ENCODE results near the gene KTN1.

Gene KTN1

DNA sequence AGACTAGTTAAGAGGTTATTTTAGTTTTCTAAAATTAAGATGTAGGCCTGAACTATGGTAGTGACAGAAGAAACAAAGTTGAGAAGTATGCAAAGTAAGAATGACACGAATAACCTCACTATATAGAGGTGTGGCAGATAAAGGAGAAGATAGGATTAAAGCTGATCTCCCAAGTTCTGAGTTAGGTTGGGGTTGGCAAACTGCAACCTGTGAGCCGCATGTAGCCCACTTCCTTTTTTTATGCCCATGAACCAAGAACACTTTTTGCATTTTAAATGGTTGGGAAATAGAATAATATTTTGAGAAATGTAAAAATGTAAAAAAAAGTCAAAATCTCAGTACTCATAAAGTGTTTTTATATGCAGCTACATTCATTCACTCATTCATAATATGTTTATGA, 34.3 kb downstream of the KTN1 start:
- DNase-seq = no peak

GRCh38 chr14:55620277-55620676, 40.3 kb downstream of the KTN1 start:
- no peak for DNase-seq

GRCh38 chr14:55620981-55621380, 41.0 kb downstream of the KTN1 start:
- DNase-seq = no peak

GRCh38 chr14:55621391-55621790, 41.4 kb downstream of the KTN1 start:
- no peak for DNase-seq

DNA sequence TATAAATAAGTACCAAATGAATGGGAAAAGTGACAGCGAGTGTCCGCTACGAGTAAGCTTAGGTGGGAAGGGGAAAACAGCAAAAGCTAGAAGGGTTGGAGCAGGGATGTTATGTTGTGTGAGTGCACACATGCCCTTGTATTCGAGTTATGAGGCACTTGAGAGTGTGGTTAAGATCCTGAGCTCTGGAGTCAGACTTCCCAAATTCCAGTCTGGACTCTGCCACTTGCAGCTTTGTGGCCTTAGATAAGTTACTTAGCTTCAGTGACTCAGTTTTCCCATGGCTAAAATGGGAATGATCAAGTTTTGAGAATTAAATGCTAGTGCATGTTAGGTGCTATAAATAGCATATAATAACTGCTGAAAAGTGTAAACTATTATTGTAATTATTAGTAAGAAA, 44.9 kb downstream of the KTN1 start:
- DNase-seq = no peak

GRCh38 chr14:55625481-55625880, 45.5 kb downstream of the KTN1 start:
- no peak for DNase-seq

GRCh38 chr14:55626131-55626530, 46.1 kb downstream of the KTN1 start:
- DNase-seq = no peak

DNA sequence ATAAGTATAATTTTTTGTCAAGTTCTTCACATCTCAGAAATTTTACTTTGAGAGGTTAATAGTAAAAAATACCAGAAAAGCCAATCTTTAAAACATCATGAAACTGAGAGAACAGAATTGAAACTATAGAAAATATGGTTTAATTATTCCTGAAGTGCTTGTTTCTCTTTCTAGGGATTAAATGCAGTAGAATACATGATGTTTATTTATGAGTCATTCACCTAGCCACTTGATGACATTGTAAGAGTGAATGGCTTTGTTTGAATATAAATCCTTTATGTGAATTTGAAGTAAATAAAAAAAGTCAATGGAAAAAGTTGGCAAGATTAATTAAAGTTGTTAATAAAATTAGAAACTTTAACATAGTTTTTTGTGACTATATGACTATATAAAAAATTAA, 48.4 kb downstream of the KTN1 start:
- DNase-seq = peak; percentile 17

DNA sequence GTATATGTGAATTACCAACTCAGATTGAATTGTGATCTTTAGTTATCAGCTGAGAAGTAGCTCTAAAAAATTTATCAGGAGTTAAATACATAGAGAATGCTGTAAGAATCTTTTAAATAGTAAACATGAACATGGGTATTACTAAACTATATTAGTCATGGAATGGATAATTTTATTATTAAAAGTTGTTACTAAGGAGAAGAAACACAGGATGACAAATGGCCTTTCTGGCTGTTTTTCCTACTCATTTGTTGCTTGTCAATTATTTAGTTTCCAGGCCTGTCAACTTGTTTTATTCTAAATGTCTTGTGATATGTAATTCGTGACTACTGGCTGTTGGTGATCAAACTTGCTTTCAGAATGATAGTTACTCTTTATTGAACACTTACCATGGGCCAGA, 58.7 kb downstream of the KTN1 start:
- DNase-seq = no peak

- DNase-seq = no peak
Measured at GRCh38 chr14:55641290-55641689, 61.3 kb downstream of the KTN1 start.

- no peak for DNase-seq
Measured at GRCh38 chr14:55641954-55642353, 61.9 kb downstream of the KTN1 start.

GRCh38 chr14:55645145-55645544, 65.1 kb downstream of the KTN1 start:
- DNase-seq = no peak

- DNase-seq = no peak
Measured at GRCh38 chr14:55645845-55646832, 66.1 kb downstream of the KTN1 start.

- DNase-seq = no peak
Measured at GRCh38 chr14:55650992-55651391, 71.0 kb downstream of the KTN1 start.

- no peak for DNase-seq
Measured at GRCh38 chr14:55654243-55654642, 74.2 kb downstream of the KTN1 start.

GRCh38 chr14:55661029-55661428, 81.0 kb downstream of the KTN1 start:
- no peak for DNase-seq

DNA sequence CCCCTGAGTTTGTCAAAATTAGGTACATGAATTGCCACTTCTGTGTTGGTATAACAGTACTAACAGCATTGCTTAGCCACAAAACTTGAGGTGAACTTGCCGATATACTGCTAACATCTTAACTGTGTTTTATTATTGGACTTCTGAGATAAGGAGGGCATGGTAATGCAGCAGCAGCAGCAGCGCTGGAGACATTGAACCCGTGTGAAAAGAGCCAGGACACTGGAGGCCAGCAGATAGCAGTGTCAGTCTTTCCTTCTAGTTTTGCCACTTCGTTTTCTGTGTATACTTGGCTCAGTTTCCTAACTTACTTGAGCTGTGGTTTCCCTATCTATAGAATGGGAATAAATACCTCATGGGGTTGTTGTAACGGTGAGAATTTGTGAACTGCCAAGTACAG, 82.7 kb downstream of the KTN1 start:
- DNase-seq = no peak

DNA sequence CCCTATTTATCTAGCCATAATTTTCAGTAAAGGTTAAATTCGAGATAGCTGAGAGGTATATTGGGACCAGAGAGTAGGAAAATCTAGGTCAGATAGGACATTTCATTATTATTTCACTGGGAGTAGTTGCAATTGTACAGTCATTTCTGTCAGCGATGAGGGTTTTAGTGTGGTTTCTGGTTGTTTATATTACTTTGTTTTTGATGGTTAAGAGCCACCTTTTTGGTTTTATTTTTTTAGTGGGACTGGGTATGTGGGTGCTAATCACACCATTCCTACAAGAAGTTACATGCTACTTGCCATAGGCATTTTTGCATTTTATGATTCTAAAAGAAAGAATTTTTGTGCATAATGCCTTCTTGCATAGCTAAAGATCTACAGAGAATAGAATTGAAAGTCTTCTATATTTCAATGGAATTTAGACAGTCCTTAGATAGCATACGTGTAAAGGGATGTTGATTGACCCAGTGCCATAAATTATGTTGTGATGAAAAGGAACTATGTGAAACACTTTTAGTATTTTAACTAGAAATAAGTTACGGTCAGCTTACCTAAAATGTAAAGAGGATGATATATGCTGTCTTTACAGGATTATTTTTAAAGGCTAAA, 85.2 kb downstream of the KTN1 start:
- DNase-seq = no peak

DNA sequence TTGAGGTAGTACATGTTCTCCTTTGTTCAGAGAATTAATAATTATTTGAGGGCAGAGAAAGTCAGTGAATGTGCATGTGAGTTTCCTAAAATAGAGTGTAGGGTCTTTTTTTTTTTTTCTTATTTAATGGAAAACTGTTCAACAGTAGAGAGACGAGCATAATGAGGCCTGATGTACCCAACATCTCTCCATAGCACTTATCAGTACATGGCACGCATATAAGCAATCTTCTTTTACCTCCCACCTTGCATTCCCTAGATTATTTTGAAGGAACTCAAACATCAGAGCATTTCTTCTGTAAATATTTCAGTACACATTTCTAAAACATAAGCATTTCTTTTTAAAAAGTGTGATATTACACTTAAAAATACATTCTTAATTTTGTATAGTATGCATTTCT, 87.8 kb downstream of the KTN1 start:
- no peak for DNase-seq

DNA sequence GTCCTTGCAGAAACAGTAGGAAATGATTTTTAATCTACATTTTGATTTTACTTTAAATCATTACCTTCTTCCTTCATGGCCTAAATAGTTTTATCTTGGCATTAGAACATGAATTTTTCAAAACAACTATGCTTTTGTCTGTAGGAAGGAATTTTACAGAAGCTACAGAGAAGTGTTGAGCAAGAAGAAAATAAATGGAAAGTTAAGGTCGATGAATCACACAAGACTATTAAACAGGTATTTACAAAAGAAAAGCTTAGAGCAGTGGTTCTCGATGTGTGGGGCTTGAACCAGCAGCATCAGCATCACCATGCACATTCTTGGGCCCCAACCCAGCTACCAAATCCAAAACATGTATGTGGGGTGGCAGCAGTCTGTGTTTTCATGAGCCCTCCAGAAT, 91.6 kb downstream of the KTN1 start:
- DNase-seq = no peak

DNA sequence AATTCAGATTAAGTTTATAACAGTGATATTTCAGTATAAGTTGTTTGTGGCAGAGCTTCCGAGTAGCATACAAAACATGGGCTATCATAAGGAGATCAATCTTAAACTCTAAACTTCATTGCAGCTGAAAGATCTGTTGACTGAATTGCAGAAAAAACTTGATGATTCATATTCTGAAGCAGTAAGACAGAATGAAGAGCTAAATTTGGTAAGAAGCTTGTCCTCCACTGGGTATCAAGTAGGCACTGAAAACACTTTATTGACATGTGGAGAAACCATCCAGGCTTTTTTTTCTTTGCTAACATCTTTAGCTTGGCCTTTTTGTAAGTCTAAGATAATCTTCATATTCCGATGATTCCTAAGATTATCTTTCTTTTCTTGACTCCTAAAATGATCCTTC, 93.0 kb downstream of the KTN1 start:
- no peak for DNase-seq

DNA sequence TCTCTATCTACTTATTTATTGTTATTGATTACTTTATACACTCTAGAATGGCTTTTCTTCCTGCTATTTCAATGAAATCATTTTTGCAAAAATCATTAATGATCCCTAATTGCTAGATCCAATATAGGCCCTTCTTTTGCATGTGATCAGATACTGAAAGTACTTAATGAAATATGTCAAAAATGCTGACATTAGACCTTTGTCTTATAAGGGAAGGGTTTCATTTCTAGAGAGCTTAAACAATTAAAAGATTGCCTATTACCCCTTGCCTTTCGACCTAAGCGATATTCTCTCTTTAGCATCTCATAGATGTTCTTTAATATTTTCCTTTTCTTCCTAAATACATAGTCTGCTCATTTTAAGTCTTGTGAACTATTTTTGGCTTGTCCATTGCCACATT, 101.1 kb downstream of the KTN1 start:
- DNase-seq = no peak

GRCh38 chr14:55684956-55685584, 105.1 kb downstream of the KTN1 start:
- peak; percentile 1 for DNase-seq

DNA sequence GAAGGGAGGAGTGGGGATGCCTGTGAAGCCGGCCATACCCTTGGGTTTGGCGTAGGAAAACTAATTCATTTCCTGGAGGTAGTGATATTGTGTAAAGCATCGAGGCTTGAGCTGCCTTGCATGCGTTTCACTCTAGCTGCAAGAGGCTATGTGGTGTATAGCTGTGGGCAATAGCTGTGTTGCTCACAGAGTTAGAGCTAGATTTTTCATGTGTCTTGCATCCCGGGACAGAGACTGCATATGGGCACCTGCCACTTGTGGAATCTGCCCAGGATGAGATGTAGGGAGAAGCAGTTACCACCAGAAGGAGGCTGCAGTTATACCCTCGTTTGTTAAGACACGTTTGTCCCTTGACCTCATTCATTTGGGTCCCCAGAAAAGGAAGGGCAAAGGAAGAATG, 106.7 kb downstream of the KTN1 start:
- no peak for DNase-seq
